ENCODE data around the gene TPM2. TPM values are rescaled to one million over a fixed set of nuclear protein-coding genes. Genes with fewer than 3 reads are reported as not detected.
"Not testable (repeated sequence)": the region's sequence is repeated elsewhere in the genome, so short reads cannot be mapped to it uniquely, and the experiment has no call there.

TPM2 gene
- total RNA-seq, 1 experiment from 2014 or later, result 2,986 TPM

- DNase-seq, H3K27me3 ChIP-seq, H3K9me3 ChIP-seq, H3K4me3 ChIP-seq: not testable (repeated sequence)
- peaks cover 12% of the 10 kb centered on the region for H3K36me3 ChIP-seq
These were observed 51.0 kb downstream of the TPM2 start for GRCh38 chr9:35638751-35639150.

- not testable (repeated sequence) for DNase-seq
These were observed 52.2 kb downstream of the TPM2 start for GRCh38 chr9:35637427-35637955.

GRCh38 chr9:35636877-35637246 is 52.9 kb downstream of the TPM2 start:
- H3K4me3 ChIP-seq, DNase-seq, H3K27me3 ChIP-seq, H3K9me3 ChIP-seq, H3K36me3 ChIP-seq: not testable (repeated sequence)

More at GRCh38 chr9:35637427-35637955, 52.2 kb downstream of the TPM2 start:
- H3K9me3 ChIP-seq, H3K27me3 ChIP-seq, H3K4me3 ChIP-seq, H3K36me3 ChIP-seq: not testable (repeated sequence)

- H3K27me3 ChIP-seq, result no peaks in the 10 kb centered on the region
- DNase-seq, result no peak
- peaks cover 9% of the 10 kb centered on the region; the same call in 1 of the 2 replicates for H3K36me3 ChIP-seq
- H3K4me3 ChIP-seq, result no peak overlapping the region
- H3K9me3 ChIP-seq, result peaks cover 3% of the 10 kb centered on the region; the same call in 1 of the 2 replicates
These were observed 53.4 kb downstream of the TPM2 start for GRCh38 chr9:35636135-35636876.

- Histone ChIP-seq H3K9me3 (no peaks in the 10 kb centered on the region), H3K36me3 (peaks cover 3% of the 10 kb centered on the region; the same call in 1 of the 2 replicates), H3K4me3 (no peak overlapping the region), H3K27me3 (no peaks in the 10 kb centered on the region)
- no peak for DNase-seq
These were observed 54.0 kb downstream of the TPM2 start for GRCh38 chr9:35635730-35636129.

Other genes starting within 250 kb of the TPM2 start
- 27.2 and 40.5 TPM in 2 replicates for gene RUSC2, start 199.8 kb downstream of the TPM2 start, total RNA-seq (2014; rRNA removed; shearing (Covaris generic); ENCODE audit: low replicate concordance)
- gene TESK1, start 84.7 kb downstream of the TPM2 start, total RNA-seq (2014; rRNA removed; shearing (Covaris generic); ENCODE audit: low replicate concordance), result 17.4 and 21.5 TPM in 2 replicates
- gene CD72, start 71.5 kb downstream of the TPM2 start, total RNA-seq (2014; rRNA removed; shearing (Covaris generic); ENCODE audit: low replicate concordance), result 0.47 and 0.86 TPM in 2 replicates
- 1.4 and 4.0 TPM in 2 replicates for gene SIT1, start 39.0 kb downstream of the TPM2 start, total RNA-seq (2014; rRNA removed; shearing (Covaris generic); ENCODE audit: low replicate concordance)
- gene RMRP, start 31.9 kb downstream of the TPM2 start, total RNA-seq (2014; rRNA removed; shearing (Covaris generic); ENCODE audit: low replicate concordance), result 8,012 and 15,182 TPM in 2 replicates
- gene CCDC107, start 31.6 kb downstream of the TPM2 start, total RNA-seq (2014; rRNA removed; shearing (Covaris generic); ENCODE audit: low replicate concordance), result 72.4 and 84.4 TPM in 2 replicates
- 15.5 and 35.6 TPM in 2 replicates for gene ARHGEF39, start 24.7 kb downstream of the TPM2 start, total RNA-seq (2014; rRNA removed; shearing (Covaris generic); ENCODE audit: low replicate concordance)
- 0.40 TPM in 1 of 2 replicates, not detected in the other for gene CA9, start 16.0 kb downstream of the TPM2 start, total RNA-seq (2014; rRNA removed; shearing (Covaris generic); ENCODE audit: low replicate concordance)
- gene TLN1, start 42.3 kb upstream of the TPM2 start, total RNA-seq (2014; rRNA removed; shearing (Covaris generic); ENCODE audit: low replicate concordance), result 453 and 652 TPM in 2 replicates
- 168 and 170 TPM in 2 replicates for gene CREB3, start 42.7 kb upstream of the TPM2 start, total RNA-seq (2014; rRNA removed; shearing (Covaris generic); ENCODE audit: low replicate concordance)
- 32.7 and 58.6 TPM in 2 replicates for gene GBA2, start 59.3 kb upstream of the TPM2 start, total RNA-seq (2014; rRNA removed; shearing (Covaris generic); ENCODE audit: low replicate concordance)
- 25.9 and 33.7 TPM in 2 replicates for gene RGP1, start 59.4 kb upstream of the TPM2 start, total RNA-seq (2014; rRNA removed; shearing (Covaris generic); ENCODE audit: low replicate concordance)
- gene MSMP, start 64.4 kb upstream of the TPM2 start, total RNA-seq (2014; rRNA removed; shearing (Covaris generic); ENCODE audit: low replicate concordance), result not detected in 2 replicates
- 32.5 and 42.0 TPM in 2 replicates for gene NPR2, start 101.7 kb upstream of the TPM2 start, total RNA-seq (2014; rRNA removed; shearing (Covaris generic); ENCODE audit: low replicate concordance)
- 2.4 TPM in 1 of 2 replicates, not detected in the other for gene SPAG8, start 122.3 kb upstream of the TPM2 start, total RNA-seq (2014; rRNA removed; shearing (Covaris generic); ENCODE audit: low replicate concordance)
- 67.7 and 120 TPM in 2 replicates for gene HINT2, start 125.1 kb upstream of the TPM2 start, total RNA-seq (2014; rRNA removed; shearing (Covaris generic); ENCODE audit: low replicate concordance)
- gene FAM221B, start 138.8 kb upstream of the TPM2 start, total RNA-seq (2014; rRNA removed; shearing (Covaris generic); ENCODE audit: low replicate concordance), result not detected in 2 replicates
- 2.7 and 3.6 TPM in 2 replicates for gene TMEM8B, start 139.3 kb upstream of the TPM2 start, total RNA-seq (2014; rRNA removed; shearing (Covaris generic); ENCODE audit: low replicate concordance)
- not detected in 2 replicates for gene OR13J1, start 180.5 kb upstream of the TPM2 start, total RNA-seq (2014; rRNA removed; shearing (Covaris generic); ENCODE audit: low replicate concordance)
- gene HRCT1, start 216.3 kb upstream of the TPM2 start, total RNA-seq (2014; rRNA removed; shearing (Covaris generic); ENCODE audit: low replicate concordance), result 95.0 and 617 TPM in 2 replicates
- gene SPAAR, start 219.6 kb upstream of the TPM2 start, total RNA-seq (2014; rRNA removed; shearing (Covaris generic); ENCODE audit: low replicate concordance), result 12.2 and 25.0 TPM in 2 replicates

Measured in MG63 (cell line).